Fibroblast of gingiva (primary cell): ENCODE results near the gene CASTOR1.

ENCODE experiments used
- DNase-seq: peaks from one replicate; pipeline ENCODE4 v3.0.0-alpha.2; 2011; ENCODE audit warnings: low read depth

Gene CASTOR1

DNA sequence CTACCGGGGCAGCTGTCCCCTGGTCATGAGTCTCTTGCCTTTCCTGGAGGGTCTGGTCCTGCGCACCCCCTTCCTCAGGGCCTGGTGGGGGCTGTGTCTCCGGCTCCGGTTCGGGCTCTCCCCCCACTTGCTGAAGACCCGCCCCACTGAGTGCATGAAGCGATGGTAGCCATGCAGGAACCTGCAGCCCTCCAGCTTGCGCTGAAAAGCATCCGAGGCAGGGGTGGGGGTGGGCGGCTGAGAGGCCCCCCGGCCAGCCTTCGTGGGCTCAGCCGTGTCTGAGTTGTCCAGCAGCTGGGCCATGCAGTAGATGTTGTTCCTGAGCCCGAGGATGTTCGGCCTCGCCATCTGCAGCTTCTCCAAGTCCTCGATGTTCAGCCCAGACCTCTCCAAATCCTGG lies 25.4 kb downstream of the CASTOR1 start:
- DNase-seq = no peak

DNA sequence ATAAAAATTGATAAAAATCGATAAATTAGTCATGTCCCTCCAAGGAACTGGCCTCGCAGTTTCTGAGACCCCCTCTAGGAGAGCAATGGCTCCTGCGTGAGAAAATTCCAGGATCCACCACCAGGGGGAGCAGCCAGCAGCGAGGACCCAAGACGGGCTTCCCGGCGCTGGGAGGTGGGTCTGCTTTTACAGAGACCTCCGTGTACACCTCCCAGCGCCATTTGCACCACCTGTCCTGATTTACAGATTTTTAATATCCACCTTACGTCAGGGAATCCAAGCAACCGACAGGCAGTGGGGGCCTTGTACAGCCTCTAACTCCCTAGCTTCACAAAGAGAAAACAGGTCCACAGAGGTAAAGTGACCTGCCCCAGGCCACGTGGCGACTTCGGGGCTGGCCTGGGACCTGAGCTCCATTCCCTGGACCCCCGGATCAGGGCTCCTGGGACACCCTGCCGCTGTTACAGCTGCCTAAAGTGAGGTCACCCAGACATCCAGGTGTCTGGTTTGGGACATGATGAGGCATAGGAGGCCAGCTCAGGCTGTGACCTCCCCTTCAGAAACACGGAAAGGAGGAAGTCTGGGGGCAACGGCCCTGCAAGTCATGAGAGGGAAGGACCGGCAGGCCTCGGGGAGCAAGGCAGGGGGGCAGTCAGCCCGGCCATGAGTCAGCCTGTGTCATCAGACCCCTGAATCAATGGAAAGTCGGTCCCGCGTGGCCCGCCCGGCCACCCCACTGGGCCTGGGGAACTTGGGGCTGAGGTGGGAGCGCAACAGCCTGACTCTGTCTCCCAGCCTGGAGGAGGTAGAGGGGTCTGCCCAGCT lies 26.2 kb downstream of the CASTOR1 start:
- peak; percentile 30 for DNase-seq

DNA sequence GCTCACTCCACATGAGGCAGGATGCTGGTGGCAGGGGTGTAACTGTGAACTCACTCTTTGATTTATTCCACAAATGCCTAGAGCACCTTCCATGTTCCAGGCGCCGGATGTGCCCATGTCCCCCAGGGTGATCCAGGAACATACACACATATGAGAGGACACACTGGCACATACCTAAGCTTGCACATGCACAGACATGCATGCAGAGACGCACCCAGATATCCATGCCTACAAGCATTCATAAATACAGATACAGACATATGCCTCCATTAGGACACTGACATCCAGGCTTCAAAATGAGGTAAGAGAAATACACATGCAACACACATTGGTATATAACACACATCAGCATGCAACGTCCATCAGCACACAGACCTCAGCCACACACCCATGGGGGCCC lies 27.2 kb downstream of the CASTOR1 start:
- no peak for DNase-seq

DNA sequence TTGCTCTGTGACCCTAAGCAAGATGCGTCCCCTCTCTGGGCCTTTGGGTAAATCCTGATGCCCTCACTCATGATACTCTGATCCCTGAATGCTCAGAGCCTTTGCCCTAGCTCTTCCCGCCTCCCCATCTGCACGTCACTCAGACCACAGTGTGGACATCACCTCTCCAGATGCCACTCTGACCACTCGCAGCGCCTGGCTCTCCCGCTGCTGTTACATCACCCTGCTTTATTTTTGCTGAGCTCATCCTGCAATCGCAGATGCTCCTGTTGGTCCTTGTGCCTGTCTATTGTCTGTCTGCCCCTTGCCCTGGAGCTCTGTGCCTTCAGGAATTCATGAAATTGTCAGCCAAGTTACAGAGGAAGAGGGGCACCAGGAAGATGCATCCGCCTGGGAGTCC lies 28.2 kb downstream of the CASTOR1 start:
- peak; percentile 49 for DNase-seq

DNA sequence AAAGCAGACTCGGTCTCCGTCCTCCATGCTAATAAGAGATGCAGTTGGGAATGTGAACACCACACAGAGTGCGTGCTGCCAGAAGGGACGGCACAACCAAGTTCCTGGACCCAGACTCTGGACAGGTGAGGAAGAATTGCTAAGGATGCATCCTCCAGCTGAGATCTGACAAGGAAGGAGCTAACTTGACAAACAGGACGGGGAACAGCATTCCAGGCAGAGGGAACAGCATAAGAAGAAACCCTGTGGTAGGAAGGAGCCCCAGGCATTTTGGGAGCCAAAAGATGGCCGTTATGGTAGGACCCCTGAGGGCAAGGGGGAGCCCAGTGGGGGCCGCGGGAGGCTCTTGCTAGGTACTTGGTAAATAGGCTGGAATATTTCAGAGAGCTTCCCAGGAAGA lies 28.6 kb downstream of the CASTOR1 start:
- no peak for DNase-seq

DNA sequence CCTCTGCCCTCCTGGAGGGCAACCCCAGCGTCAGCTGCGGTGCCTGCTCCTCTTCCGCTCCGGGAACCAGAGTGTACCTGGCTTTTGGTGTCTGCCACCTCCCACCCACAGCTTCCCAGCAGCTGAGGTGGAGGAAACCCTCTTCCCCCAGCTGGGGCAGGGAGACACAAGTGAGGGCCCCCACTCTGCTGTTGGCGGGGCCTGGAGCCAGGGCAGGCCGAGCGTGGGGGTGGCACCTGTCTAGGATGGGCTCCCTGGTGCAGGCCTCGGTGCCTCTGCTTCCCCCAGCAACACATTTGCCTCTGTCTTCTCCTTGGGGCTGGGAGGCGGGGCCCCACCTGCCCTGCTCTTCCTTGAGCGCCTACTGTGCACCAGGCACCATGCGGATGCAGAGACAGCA lies 29.0 kb downstream of the CASTOR1 start:
- no peak for DNase-seq

DNA sequence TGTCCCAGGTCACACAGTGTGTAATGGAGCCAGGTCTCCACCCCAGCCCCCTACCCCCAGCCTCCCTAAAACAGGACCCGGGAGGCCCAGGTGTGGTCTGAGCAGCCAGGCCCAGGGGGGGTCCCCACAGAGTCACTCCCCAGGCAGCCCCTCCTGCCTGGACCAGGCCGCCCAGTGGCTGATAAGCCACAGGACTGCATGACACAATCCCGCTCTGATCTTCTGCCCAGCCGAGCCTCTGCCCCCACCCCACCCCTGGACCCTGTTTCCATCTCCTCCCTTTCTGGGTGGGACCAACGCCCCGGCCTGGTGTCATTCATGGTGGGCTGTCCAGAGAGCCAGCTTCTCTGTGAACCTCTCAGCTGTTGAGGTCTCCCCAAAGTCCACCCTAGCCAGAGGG lies 35.0 kb downstream of the CASTOR1 start:
- no peak for DNase-seq

DNA sequence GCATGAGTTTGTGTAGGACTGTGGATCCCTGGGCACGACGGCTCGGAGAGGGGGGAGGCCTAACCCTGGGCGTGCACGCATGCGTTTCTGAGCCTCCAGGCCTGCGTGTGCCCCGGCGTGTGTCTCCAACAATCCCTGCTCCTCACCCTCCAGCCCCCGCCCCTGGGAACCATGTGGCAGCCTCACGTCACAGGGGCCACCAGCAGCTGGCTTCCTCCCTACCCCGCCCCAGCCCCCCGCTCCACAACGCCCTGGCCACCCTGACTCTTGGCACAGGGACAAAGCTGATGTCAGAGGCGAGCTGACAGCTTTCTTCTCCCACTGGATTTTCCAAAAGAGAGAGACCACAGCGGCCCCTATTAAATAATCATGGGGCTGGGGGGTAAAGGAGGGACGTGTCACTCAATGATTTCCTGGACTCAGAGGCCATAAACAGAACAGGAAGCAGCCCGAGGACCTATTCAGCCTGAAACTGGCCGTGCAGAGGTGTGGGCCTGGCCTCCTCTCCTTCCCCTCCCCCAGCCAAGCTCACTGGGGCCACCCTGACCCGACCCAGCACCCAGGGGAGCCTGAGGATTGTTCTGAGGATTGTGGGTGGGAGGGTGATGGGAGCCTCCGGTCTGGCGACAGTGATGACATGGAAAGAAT lies 36.0 kb downstream of the CASTOR1 start:
- no peak for DNase-seq

DNA sequence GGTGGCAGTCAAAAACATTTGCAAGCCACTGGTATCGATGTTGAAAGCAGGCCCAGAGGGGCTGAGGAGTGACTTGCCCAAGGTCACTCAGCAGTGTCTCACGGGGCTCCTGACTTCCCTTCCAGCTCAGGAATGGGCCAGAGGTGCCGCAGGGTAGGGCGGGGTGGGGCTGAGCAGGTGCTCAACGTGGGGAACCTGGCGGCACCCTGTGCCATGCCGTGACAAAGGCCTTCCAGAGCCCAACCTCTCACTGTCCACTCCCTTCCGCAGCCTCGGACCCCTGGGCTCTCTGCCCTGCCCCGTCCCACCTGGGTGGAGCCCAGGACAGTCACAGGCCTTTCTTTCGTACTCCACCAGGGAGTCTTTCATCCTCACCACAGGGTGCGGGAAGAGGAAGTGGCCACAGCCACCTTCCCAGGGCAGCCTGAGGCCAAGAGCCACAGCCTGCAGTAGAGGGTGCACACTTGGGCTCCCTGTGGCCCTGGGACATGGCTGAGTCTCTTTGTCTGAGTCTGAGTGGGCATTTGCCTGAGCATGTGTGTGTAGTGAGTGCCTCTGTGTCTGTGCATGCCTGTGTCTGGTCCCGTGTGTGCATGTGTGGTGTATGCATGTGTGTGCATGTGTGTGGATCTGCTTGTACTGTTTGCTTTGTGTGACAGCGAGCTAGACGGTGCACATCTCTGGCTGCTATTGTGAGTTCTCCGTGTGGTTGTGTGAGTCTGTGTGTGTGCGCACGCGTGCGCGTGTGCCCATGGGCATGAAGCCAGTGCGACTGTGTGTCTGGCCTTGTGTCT lies 36.7 kb downstream of the CASTOR1 start:
- no peak for DNase-seq

DNA sequence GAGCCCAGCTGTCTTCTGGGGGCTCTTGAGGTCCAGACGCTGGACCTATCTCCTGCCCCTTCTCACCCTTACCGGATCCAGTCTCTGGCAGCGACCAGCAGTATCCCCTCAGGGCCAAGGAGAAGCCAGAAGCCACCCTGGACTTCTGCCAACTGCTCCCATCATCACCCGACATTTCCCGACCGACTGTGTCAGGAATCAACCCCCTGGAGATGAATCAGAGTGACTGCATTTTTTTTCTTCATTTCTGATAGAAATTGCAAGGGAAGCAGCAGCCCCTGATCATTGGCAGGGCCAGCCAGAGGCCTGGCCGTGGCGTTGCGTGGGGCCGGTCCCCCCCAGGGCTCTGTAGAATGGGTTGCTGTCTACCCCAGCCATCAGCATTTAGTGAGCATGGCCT lies 37.6 kb downstream of the CASTOR1 start:
- no peak for DNase-seq

DNA sequence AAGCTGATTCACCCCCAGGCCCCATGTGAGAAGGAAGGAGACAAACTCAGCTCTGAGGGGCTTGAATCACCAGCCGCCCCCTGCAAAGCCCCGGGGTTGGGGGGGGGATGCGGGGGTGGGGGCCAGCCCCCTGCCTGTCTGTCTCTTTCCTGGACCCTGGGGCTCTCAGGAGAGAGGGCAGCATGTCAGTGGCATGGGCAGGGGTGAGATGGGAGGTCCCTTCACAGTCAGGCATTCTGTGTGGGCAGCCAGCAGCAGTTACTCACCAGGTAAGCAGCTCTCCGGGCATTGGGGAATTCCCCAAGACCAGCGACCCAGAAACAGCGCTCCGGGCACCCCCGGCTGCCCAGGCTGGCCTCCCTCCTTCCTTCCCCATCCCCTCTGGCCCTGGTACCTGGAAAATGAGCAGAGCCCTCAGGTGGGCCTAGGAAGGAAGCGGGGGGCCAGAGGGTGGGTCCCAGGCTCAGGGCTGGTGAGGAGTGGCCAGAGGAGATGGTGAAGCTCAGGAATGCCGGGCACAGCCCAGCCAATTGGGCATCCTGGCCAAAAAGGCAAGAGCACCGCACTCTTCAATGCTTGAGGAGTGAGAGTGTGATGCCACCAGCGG lies 38.5 kb downstream of the CASTOR1 start:
- no peak for DNase-seq

DNA sequence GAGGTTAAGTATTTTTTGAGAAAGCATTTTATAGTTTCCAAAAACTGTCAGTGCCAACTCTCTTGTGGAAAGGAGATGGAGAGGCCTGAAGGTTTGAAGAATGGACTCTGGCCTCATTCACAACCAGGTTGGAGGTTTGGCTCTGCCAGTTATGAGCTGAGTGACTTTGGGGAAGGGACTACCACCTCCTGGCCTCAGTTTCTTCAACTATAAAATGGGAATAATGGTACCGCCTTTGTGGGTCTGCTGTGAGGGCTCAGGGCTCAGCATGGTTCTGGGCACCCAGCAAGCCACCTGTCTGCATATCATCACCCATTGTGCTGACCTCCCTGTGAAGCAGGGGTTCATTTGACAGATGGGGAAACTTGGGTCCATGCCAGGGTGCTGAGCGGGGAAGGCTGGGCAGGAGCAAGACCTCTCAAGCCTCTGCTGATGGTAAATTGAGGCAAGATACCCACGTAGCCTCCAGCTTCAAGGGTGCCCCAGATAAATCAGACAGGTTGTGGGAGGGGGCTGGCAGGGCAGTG lies 39.2 kb downstream of the CASTOR1 start:
- no peak for DNase-seq

DNA sequence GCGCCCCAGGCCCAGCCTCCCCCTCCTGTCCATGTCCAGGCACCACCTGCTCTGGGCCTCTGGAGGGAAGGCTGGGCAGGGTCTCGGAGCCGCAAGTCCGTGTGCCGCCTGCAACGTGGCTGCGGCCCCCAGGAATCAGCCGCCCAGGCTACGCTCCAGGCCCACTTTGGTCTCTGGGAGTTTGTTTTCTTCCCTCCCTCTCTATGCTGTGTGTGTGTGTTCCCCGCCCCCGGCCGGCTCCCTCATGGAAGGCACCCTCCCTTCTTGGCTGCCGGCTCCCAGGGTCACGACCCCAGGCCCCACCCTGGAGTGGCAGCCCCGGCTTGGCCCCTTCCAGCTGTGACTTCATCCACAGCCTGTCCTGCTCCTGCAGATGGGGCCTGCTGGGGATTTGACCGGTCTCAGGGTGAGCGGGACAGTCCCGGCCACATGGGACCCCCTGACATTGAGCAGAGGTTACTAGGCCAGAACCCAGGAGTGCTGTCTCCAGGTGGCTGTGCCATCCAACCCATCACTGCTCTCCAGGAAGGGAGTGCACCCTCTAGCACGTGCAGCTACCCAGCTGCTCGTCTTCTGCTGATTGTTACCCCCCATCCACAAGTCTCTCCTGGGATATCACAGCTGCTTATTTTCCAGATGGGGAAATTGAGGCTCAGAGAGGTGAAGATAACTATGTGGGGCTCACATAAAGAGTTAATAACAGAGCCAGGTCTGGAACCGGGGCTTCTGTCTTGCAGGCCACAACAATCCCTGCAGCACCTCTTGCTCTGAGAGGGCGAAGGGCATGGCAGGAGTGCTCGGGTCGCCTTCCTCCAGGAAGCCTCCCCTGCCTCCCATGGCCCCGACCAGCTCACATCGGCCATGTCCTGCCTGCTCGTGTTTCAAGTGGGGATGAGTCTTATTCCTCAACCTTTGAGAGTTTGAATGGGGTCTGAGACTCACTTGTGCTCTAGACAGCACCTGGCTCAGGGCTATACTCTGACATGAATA lies 40.0 kb downstream of the CASTOR1 start:
- no peak for DNase-seq

DNA sequence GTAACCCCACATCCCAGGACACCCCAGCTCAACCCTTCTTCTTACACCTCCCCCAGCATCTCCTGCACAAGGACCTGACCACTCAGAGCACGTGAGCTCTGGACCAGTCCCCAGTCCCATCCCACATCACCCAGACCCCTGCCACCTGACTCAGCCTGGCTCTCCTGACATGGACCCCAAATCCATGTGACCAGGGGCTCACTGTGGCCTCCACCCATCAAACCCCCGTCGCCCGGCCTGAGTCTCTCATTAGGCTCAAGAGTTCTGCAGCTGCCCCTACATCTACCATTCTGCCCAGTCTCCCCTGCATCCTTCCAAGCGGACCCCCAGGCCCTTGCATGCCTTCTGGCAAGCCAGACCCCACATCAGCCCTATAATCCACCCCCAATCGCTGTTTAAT lies 40.8 kb downstream of the CASTOR1 start:
- DNase-seq = no peak

DNA sequence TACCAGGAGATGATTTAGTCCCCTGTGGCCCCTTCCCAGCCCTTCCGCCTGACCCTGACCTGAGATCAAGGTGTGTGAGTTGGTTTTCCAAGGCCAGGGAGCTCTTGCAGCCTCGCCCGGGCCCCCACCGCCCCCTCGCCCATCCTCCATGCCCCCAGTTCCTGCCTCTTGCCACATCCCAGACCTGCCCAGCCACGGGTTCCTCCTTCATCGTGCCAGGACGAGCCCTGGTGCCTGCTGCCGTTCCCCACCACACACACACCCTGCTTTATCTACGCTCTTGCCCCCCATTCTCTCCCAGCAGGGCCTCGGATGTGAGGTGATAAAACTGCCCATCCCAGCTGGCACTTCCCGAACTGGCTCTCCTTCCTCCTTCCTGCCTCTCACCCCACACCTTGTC lies 41.3 kb downstream of the CASTOR1 start:
- no peak for DNase-seq

DNA sequence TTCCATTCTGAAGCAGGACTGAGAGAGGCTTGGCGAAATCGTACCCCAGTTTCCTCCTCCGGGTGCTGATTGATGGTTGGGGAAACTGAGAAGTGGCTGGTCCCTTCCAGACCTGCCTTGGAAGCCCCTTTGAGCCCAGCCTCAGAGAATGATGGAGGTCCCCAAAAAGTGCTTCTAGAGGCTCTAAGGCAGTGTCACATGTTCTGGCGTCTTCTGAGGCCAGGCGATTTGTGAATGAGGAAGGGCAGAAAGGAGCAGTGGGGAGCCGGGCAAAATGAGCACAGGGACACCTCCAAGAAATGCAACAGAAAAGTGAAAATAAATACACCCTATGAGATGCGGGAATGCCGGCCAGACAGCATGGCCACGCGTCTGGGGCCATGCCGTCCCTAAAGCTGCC lies 41.7 kb downstream of the CASTOR1 start:
- no peak for DNase-seq

DNA sequence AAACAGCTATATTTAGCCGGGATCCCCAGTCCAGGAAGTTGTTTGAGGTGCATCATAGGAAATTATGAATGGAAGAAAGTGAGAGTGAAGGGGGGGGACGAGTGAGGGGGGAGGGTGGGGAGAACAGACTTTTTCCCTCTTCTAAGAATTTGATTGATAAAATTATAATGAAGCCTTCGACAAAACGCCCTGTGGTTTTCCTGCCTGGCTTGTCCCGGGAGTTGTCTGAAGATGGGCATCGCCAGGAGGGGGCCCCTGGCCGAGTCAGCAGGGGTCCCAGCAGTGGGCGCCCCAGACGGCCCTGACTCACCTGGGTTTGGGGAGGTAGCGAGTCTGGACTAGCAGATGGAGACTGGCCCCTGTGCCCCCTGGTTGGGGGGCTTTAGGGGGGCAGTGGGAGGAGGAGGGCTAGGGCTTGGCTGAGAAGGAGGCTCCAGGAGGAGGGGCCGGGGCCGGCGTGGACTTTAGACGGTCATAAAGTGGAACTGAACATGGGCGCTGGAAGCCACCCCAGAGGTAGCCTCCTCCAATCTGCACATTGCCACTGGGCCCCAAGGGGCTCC lies 42.4 kb downstream of the CASTOR1 start:
- DNase-seq = no peak

DNA sequence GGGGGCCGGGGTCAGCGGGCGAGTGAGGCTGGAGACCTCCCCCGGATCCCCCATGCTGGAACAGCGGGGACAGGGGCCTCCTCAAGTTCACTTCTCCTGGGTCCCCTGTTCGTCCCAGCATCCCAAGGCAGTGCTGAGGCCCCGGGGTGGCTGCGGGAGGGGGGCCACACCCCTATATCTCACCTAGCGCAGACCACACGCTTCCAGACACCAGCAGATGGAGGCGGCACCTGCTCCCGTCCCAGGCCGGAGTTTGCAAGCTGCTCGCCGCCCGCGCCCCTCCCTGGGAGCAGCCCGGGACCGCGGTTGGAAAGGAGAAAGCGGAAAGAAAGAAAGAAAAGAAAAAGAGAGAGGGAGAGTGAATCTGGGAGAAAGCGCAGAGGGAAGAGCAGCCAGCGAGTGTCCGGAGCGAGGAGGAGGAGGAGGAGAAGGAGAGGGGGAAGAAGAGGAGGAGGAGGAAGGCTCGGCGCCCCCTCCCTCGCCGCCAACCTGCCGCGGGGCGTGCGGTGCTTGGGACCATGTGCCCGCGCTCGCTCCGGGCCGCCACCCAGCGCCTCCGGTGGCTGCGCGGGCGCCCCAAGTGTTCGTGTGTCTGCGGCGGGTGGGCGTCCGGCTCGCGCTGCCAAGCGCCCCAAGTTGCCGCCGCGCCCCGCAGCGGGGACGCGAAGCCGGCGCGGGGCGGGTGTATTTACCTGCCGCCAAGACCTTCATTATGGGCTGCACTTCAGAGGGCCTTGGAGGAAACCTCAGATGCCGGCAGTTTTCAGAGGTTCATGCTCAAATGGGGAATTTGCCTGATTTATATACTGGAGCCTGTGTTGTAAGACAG lies 43.1 kb downstream of the CASTOR1 start, which contains the start of gene LIF:
Gene LIF, minus strand, starts transcription at position 775 of the 829 bp plus-strand sequence. Its CDS starts 64 bp downstream, at position 711.
- DNase-seq = peak; percentile 29

DNA sequence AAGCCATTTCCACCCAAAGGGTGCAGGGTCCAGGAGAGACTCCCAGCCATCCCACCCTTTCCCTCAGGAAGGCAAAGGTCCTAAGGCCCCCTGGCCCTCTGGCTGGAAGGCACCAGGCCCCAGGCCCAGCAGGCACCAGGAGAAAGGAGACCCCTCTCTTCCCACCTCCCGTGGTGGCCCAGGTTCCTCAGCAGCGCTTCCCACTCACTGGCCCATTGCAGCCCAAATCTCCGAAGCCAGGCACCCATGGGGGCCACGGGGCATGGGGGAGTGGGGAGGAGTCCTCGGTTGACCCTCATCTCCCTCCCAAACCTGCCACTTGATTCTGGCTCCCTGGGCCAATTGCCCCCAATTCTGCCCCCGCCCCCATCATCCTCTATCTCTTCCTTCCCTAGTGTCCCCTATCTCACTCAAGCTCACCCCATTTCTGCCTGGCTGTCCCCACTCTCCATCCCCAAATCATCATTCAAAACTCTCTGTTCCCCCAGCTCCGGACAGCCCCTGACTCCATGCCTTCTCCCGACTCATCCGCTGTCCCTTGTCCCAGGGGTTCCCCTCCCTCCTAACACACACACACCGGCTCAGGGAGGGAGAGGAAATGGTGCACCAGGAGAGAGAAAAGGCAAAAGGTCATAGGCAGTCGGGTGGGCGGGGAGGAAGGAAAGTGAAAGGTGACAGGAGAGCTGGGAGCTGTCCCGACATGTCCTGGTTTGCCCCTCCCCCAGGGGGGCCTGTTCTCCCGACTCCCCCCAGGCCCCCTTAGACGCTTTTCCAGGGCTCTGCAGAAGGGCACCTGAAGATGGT lies 43.9 kb downstream of the CASTOR1 start:
- DNase-seq = no peak
